ENCODE results near the gene RNF157. TPM values are rescaled to one million over a fixed set of nuclear protein-coding genes. Genes with fewer than 3 reads are reported as not detected.

The RNF157 gene
- total RNA-seq, 1 donor from 2014 or later = 6.8 TPM

- Histone ChIP-seq H3K27ac (ENCODE audit: low read depth, low read length) (no peak overlapping the region), H3K36me3 (ENCODE audit: control insufficient read depth in 3 of 3, insufficient read depth in 3 of 3, low read length in 3 of 3) (peaks cover 6 to 37% (median 17%) of the 10 kb centered on the region in 3 donors), H3K4me3 (ENCODE audit: low read length in 3 of 3) (no peak overlapping the region), H3K9ac (ENCODE audit: low read depth in 1 of 3, low read length in 3 of 3) (no peak overlapping the region), H3K27me3 (ENCODE audit: control insufficient read depth in 3 of 3, insufficient read depth in 3 of 3, low read length in 3 of 3) (no peaks in the 10 kb centered on the region), H3K4me1 (ENCODE audit: control insufficient read depth in 3 of 3, insufficient read depth in 3 of 3, low read length in 3 of 3) (peaks cover 10 to 14% (median 13%) of the 10 kb centered on the region in 3 donors), H3K9me3 (ENCODE audit: control insufficient read depth in 3 of 3, low read length in 3 of 3) (no peaks in the 10 kb centered on the region)
These were observed 87.1 kb downstream of the RNF157 start for GRCh38 chr17:76153202-76153601.

- Histone ChIP-seq H3K4me1 (ENCODE audit: control insufficient read depth in 3 of 3, insufficient read depth in 3 of 3, low read length in 3 of 3) (peaks cover 10 to 14% (median 13%) of the 10 kb centered on the region in 3 donors), H3K4me3 (ENCODE audit: low read length in 3 of 3) (no peak overlapping the region), H3K36me3 (ENCODE audit: control insufficient read depth in 3 of 3, insufficient read depth in 3 of 3, low read length in 3 of 3) (peaks cover 3 to 31% (median 14%) of the 10 kb centered on the region in 3 donors), H3K27me3 (ENCODE audit: control insufficient read depth in 3 of 3, insufficient read depth in 3 of 3, low read length in 3 of 3) (no peaks in the 10 kb centered on the region), H3K9me3 (ENCODE audit: control insufficient read depth in 3 of 3, low read length in 3 of 3) (no peaks in the 10 kb centered on the region), H3K9ac (ENCODE audit: low read depth in 1 of 3, low read length in 3 of 3) (no peak overlapping the region), H3K27ac (ENCODE audit: low read depth, low read length) (no peak overlapping the region)
These were observed 87.7 kb downstream of the RNF157 start for GRCh38 chr17:76152591-76152990.

- no peak overlapping the region for H3K27ac ChIP-seq (ENCODE audit: low read depth, low read length)
- H3K4me3 ChIP-seq (ENCODE audit: low read length in 3 of 3) = no peak overlapping the region
- H3K4me1 ChIP-seq (ENCODE audit: control insufficient read depth in 3 of 3, insufficient read depth in 3 of 3, low read length in 3 of 3) = peaks cover 10 to 14% (median 13%) of the 10 kb centered on the region in 3 donors
- peaks cover 3 to 30% (median 14%) of the 10 kb centered on the region in 3 donors for H3K36me3 ChIP-seq (ENCODE audit: control insufficient read depth in 3 of 3, insufficient read depth in 3 of 3, low read length in 3 of 3)
- no peaks in the 10 kb centered on the region for H3K9me3 ChIP-seq (ENCODE audit: control insufficient read depth in 3 of 3, low read length in 3 of 3)
- H3K9ac ChIP-seq (ENCODE audit: low read depth in 1 of 3, low read length in 3 of 3) = no peak overlapping the region
- no peaks in the 10 kb centered on the region for H3K27me3 ChIP-seq (ENCODE audit: control insufficient read depth in 3 of 3, insufficient read depth in 3 of 3, low read length in 3 of 3)
These were observed 88.3 kb downstream of the RNF157 start for GRCh38 chr17:76151896-76152454.

GRCh38 chr17:76150712-76151622, 89.3 kb downstream of the RNF157 start:
- peaks cover 7 to 30% (median 18%) of the 10 kb centered on the region in 3 donors for H3K36me3 ChIP-seq (ENCODE audit: control insufficient read depth in 3 of 3, insufficient read depth in 3 of 3, low read length in 3 of 3)
- peaks cover 7 to 9% (median 8%) of the 10 kb centered on the region in 3 donors for H3K4me1 ChIP-seq (ENCODE audit: control insufficient read depth in 3 of 3, insufficient read depth in 3 of 3, low read length in 3 of 3)
- no peaks in the 10 kb centered on the region for H3K9me3 ChIP-seq (ENCODE audit: control insufficient read depth in 3 of 3, low read length in 3 of 3)
- no peak overlapping the region for H3K9ac ChIP-seq (ENCODE audit: low read depth in 1 of 3, low read length in 3 of 3)
- H3K27me3 ChIP-seq (ENCODE audit: control insufficient read depth in 3 of 3, insufficient read depth in 3 of 3, low read length in 3 of 3) = no peaks in the 10 kb centered on the region
- no peak overlapping the region for H3K4me3 ChIP-seq (ENCODE audit: low read length in 3 of 3)
- no peak overlapping the region for H3K27ac ChIP-seq (ENCODE audit: low read depth, low read length)

GRCh38 chr17:76149214-76149613, 91.1 kb downstream of the RNF157 start:
- Histone ChIP-seq H3K4me3 (ENCODE audit: low read length in 3 of 3) (no peak overlapping the region), H3K9me3 (ENCODE audit: control insufficient read depth in 3 of 3, low read length in 3 of 3) (no peaks in the 10 kb centered on the region), H3K9ac (ENCODE audit: low read depth in 1 of 3, low read length in 3 of 3) (no peak overlapping the region), H3K4me1 (ENCODE audit: control insufficient read depth in 3 of 3, insufficient read depth in 3 of 3, low read length in 3 of 3) (peaks cover 5 to 14% (median 12%) of the 10 kb centered on the region in 3 donors), H3K36me3 (ENCODE audit: control insufficient read depth in 3 of 3, insufficient read depth in 3 of 3, low read length in 3 of 3) (peaks cover 14 to 37% (median 24%) of the 10 kb centered on the region in 3 donors), H3K27ac (ENCODE audit: low read depth, low read length) (no peak overlapping the region), H3K27me3 (ENCODE audit: control insufficient read depth in 3 of 3, insufficient read depth in 3 of 3, low read length in 3 of 3) (no peaks in the 10 kb centered on the region)

GRCh38 chr17:76148015-76148326, 92.3 kb downstream of the RNF157 start:
- Histone ChIP-seq H3K36me3 (ENCODE audit: control insufficient read depth in 3 of 3, insufficient read depth in 3 of 3, low read length in 3 of 3) (peaks cover 14 to 31% (median 21%) of the 10 kb centered on the region in 3 donors), H3K27me3 (ENCODE audit: control insufficient read depth in 3 of 3, insufficient read depth in 3 of 3, low read length in 3 of 3) (no peaks in the 10 kb centered on the region), H3K4me3 (ENCODE audit: low read length in 3 of 3) (no peak overlapping the region)

GRCh38 chr17:76147211-76148014, 92.9 kb downstream of the RNF157 start:
- H3K27me3 ChIP-seq (ENCODE audit: control insufficient read depth in 3 of 3, insufficient read depth in 3 of 3, low read length in 3 of 3) = no peaks in the 10 kb centered on the region
- peaks cover 5 to 17% (median 15%) of the 10 kb centered on the region in 3 donors for H3K4me1 ChIP-seq (ENCODE audit: control insufficient read depth in 3 of 3, insufficient read depth in 3 of 3, low read length in 3 of 3)
- no peaks in the 10 kb centered on the region for H3K9me3 ChIP-seq (ENCODE audit: control insufficient read depth in 3 of 3, low read length in 3 of 3)
- no peak overlapping the region for H3K27ac ChIP-seq (ENCODE audit: low read depth, low read length)
- H3K4me3 ChIP-seq (ENCODE audit: low read length in 3 of 3) = no peak overlapping the region
- H3K9ac ChIP-seq (ENCODE audit: low read depth in 1 of 3, low read length in 3 of 3) = no peak overlapping the region
- H3K36me3 ChIP-seq (ENCODE audit: control insufficient read depth in 3 of 3, insufficient read depth in 3 of 3, low read length in 3 of 3) = peaks cover 14 to 27% (median 18%) of the 10 kb centered on the region in 3 donors

More at GRCh38 chr17:76148015-76148326, 92.3 kb downstream of the RNF157 start:
- H3K9me3 ChIP-seq (ENCODE audit: control insufficient read depth in 3 of 3, low read length in 3 of 3) = no peaks in the 10 kb centered on the region
- H3K9ac ChIP-seq (ENCODE audit: low read depth in 1 of 3, low read length in 3 of 3) = no peak overlapping the region
- H3K4me1 ChIP-seq (ENCODE audit: control insufficient read depth in 3 of 3, insufficient read depth in 3 of 3, low read length in 3 of 3) = peaks cover 5 to 15% (median 14%) of the 10 kb centered on the region in 3 donors
- no peak overlapping the region for H3K27ac ChIP-seq (ENCODE audit: low read depth, low read length)

- Histone ChIP-seq H3K9ac (ENCODE audit: low read depth in 1 of 3, low read length in 3 of 3) (no peak overlapping the region), H3K4me3 (ENCODE audit: low read length in 3 of 3) (no peak overlapping the region), H3K9me3 (ENCODE audit: control insufficient read depth in 3 of 3, low read length in 3 of 3) (no peaks in the 10 kb centered on the region), H3K36me3 (ENCODE audit: control insufficient read depth in 3 of 3, insufficient read depth in 3 of 3, low read length in 3 of 3) (peaks cover 11 to 16% (median 12%) of the 10 kb centered on the region in 3 donors), H3K27ac (ENCODE audit: low read depth, low read length) (no peak overlapping the region), H3K27me3 (ENCODE audit: control insufficient read depth in 3 of 3, insufficient read depth in 3 of 3, low read length in 3 of 3) (peaks cover 0 to 3% (median 0%) of the 10 kb centered on the region in 3 donors), H3K4me1 (ENCODE audit: control insufficient read depth in 3 of 3, insufficient read depth in 3 of 3, low read length in 3 of 3) (peaks cover 10 to 29% (median 20%) of the 10 kb centered on the region in 3 donors)
These were observed 94.0 kb downstream of the RNF157 start for GRCh38 chr17:76146053-76146851.

Measured in skeletal muscle tissue (tissue), 4 donors.